HG03558 (cell line): Measurements from ENCODE around the gene RBP3.

ENCODE experiments used
- ATAC-seq: cut with Tn5 transposase; IDR thresholded peaks from one replicate; pipeline ENCODE4 v1.9.1; 2021; ENCODE audit warnings: moderate number of reproducible peaks; ENCODE audit not compliant: unreplicated experiment; ENCODE audit errors: extremely low read depth

Gene RBP3

GRCh38 chr10:47348138-47348651, at the start of gene RBP3:
TSS of gene RBP3 (plus strand) at chr10:47348363. CDS start at chr10:47348485, 122 bp downstream.
- ATAC-seq, result no peak

GRCh38 chr10:47298715-47299114, 49.4 kb upstream of the RBP3 start:
- ATAC-seq, result no peak

- ATAC-seq, result no peak
Measured at GRCh38 chr10:47299611-47300428, 48.3 kb upstream of the RBP3 start, which contains the start of gene GDF10. TSS of gene GDF10 (plus strand) at chr10:47300197. CDS start at chr10:47300652, 455 bp downstream.

DNA sequence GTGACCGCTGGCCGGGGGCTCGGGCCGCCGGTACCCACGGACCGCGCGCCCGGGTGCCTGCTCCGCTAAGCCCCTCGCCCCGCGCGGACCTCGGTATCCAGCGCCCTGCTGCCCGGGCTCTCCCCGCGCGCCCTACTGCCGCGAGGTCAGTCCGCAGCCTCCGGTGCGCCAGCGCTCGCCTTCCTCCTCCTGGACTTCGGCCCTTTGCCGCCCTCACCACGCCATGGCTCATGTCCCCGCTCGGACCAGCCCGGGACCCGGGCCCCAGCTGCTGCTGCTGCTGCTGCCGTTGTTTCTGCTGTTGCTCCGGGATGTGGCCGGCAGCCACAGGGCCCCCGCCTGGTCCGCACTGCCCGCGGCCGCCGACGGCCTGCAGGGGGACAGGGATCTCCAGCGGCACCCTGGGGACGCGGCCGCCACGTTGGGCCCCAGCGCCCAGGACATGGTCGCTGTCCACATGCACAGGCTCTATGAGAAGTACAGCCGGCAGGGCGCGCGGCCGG, 47.7 kb upstream of the RBP3 start:
- ATAC-seq, result no peak

DNA sequence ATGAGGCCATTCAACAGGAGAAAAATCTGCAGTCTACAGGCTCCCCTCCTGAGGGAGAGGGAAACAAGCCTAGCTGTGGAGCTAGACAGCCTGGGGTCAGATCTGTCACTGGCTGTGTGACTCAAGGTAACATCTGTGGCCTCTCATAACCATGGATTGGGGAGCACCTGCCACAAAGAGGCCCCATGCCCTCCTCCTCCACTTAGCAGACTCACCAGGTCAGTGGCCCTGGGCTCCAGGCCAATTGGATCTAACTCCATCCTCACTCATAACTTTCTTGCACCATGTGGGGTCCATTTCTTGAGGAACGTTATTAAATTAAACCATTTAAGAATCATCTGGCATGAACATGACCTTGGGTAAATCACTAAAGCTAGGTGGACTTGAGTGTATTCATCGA, 46.3 kb upstream of the RBP3 start:
- ATAC-seq, result no peak

GRCh38 chr10:47303105-47303504, 45.1 kb upstream of the RBP3 start:
- no peak for ATAC-seq

DNA sequence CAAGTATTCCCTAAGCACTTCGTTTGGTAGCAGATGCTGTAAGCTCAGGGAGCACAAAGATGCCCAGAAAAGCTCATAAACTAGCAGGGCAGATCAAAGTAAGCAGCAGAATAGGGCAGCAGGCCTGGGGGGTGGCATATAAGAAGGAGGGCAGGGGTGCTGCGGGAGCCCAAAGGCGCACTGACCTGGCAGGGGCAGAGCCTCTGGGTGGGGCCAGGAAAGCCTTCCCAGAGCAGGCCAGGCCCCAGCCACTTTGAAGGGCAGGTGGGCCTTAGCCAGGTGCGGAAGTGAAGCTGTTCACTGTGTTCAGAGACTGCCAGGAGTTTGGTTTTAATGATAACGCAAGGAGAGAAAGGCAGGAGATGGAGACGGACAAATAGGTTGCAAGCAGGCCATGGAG, 44.3 kb upstream of the RBP3 start:
- ATAC-seq, result no peak

- no peak for ATAC-seq
Measured at GRCh38 chr10:47305566-47305965, 42.6 kb upstream of the RBP3 start.

GRCh38 chr10:47306387-47307210, 41.6 kb upstream of the RBP3 start:
- no peak for ATAC-seq

DNA sequence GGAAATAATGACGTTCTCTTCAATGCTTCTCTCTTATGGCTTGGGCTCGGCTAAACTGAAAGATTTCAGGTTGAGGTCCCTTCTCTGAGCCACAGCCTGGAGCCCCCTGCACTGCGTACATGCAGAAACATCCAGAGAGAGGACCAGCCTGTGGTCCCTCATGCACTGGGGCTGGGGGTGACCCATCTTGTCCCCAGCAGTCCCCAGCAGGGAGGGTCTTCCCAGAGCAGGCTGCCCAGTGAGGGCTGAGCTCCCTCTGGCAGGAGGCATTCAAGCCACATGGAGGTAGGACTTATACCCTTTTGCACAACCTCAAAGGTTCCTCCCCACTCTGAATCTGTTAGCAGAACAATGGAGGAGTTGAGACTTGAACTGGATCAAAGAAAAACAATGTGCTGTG, 40.8 kb upstream of the RBP3 start:
- no peak for ATAC-seq

DNA sequence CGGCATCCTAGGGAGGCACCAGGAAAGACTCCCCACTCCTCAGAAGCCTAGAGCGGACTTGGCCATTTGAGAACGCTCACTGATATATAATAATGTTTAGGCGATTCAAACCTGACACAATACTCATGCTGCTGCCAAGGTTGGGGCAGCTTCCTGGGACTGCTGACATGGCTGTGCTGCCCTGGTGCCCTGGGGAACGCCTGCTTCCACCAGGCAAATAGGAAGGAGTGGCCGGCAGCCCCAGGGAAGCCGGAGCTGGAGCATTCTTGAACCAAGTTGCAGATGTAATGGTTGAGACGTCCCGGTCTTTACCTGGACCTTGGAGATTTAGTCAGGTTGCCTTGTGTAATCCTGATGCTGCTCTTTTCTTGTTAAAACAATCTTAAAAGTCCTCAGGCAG, 39.4 kb upstream of the RBP3 start:
- no peak for ATAC-seq

- ATAC-seq, result no peak
Measured at GRCh38 chr10:47309408-47310089, 38.6 kb upstream of the RBP3 start.

- no peak for ATAC-seq
Measured at GRCh38 chr10:47310090-47310505, 38.1 kb upstream of the RBP3 start.

- no peak for ATAC-seq
Measured at GRCh38 chr10:47311193-47311931, 36.8 kb upstream of the RBP3 start.

DNA sequence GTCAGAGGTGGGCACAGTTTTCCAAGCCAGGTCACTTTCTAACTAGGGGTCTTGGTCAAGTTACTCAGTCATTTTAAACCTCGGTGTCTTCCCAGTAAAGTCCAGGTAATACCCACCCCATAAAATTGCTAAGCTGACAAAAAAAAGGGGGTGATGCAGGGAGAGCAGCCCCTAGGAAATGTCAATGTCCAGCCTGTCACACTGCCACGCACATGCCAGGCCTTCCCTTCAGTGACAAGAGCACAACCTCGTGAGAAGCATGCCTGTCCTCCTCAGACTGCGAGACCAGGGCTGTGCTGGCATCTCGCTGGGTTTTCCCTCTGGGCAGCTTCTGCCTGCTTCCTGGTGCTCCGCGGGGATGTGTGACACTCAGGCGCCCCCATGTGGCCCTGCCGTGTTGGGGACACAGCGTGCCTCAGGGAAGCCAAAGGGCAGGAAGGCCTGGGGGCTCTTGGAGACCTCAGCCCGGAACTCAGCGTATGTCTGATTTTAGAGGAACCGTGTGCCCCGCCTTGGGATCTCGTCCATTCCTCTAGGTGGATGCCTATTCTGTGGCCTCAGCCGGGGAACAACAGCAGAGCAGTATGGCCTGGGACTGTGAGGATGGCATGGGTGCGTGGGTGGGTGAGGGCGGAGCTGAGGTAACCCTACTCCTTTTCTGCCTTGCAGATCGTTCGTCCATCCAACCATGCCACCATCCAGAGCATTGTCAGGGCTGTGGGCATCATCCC, 36.1 kb upstream of the RBP3 start:
- ATAC-seq, result no peak

GRCh38 chr10:47312663-47312995, 35.5 kb upstream of the RBP3 start:
- no peak for ATAC-seq

- no peak for ATAC-seq
Measured at GRCh38 chr10:47314416-47314970, 33.7 kb upstream of the RBP3 start.

- no peak for ATAC-seq
Measured at GRCh38 chr10:47315421-47315820, 32.7 kb upstream of the RBP3 start.

GRCh38 chr10:47316131-47316530, 32.0 kb upstream of the RBP3 start:
- ATAC-seq, result no peak
